Left lung (tissue), 10 donors: ENCODE results near the gene SLC24A2. TPM values are rescaled to one million over a fixed set of nuclear protein-coding genes. Genes with fewer than 3 reads are reported as not detected.

Experiments used
- ATAC-seq: fragments of 200-7000 bp; cut with Tn5 transposase; one replicate; pipeline ENCODE4 v1.9.1; 2020; ENCODE audit warnings: moderate library complexity
- DNase-seq, 4 donors: peaks; one replicate each; pipeline ENCODE4 v3.0.0-alpha.2; 2013 to 2020
- H3K27ac ChIP-seq, 2 donors: fragments of 200-600 bp; sonication (generic) in 1 of 2; one replicate each; pipeline versions ENCODE4 v1.5.0 to v1.8.0; 2020 to 2021
- H3K27me3 ChIP-seq, 2 donors: fragments of 200-600 bp; sonication (generic) in 1 of 2; one replicate each; pipeline versions ENCODE4 v1.5.0 to v1.8.0; 2020 to 2021
- H3K36me3 ChIP-seq, 2 donors: fragments of 200-600 bp; sonication (generic) in 1 of 2; one replicate each; pipeline versions ENCODE4 v1.5.0 to v1.8.0; 2020 to 2021
- H3K4me1 ChIP-seq, 2 donors: fragments of 200-600 bp; one replicate each; pipeline ENCODE4 v1.8.0; 2021
- H3K4me3 ChIP-seq, 2 donors: fragments of 200-600 bp; sonication (generic) in 1 of 2; one replicate each; pipeline versions ENCODE4 v1.5.0 to v1.8.0; 2020 to 2021; ENCODE audit warnings: mild to moderate bottlenecking in 1 of 2
- H3K9me3 ChIP-seq, 2 donors: fragments of 200-600 bp; sonication (generic) in 1 of 2; one replicate each; pipeline versions ENCODE4 v1.5.0 to v1.8.0; 2020 to 2021
- CTCF ChIP-seq, 2 donors: fragments of 200-600 bp; sonication (generic) in 1 of 2; IDR thresholded peaks; one replicate each; pipeline versions ENCODE4 v1.5.0 to v1.8.0; 2021; ENCODE audit warnings: antibody characterized with exemption in 2 of 2
- intact Hi-C, 2 donors: fragments of 100-400 bp; cut with DNase I; formaldehyde crosslinking; loops; one replicate each; pipeline versions ENCODE4 v1.11.2 to v1.14.2; 2022
- polyA plus RNA-seq, 6 donors: library from polyadenylated mRNA; unstranded; fragments of 120-200 nt; gene quantifications; one replicate each; pipeline ENCODE4 v1.2.1, GENCODE V29; 2013; ENCODE audit not compliant: insufficient read length in 6 of 6
- total RNA-seq, 2 donors: library from RNA; stranded (reverse); fragmentation: NEBNext Ultra II Directional; extraction: Animal tissue kit (Norgen Biotek cat#: 25700); gene quantifications; one replicate each; pipeline ENCODE4 v1.2.1, GENCODE V29; 2021
- donor health status: DM: no; HTN: yes; CAD: no.
- donor health status: DM: no; HTN: no; CAD: no.

Gene SLC24A2
- total and polyA plus RNA-seq, 8 donors = 0.23 to 0.53 (median 0.35) TPM; not detected in 1

GRCh38 chr9:19748278-19749126 is 40.3 kb downstream of the SLC24A2 start:
- DNase-seq = no peak
- intact Hi-C loops = no loop called here

GRCh38 chr9:19746223-19746622 is 42.6 kb downstream of the SLC24A2 start:
- no peak overlapping the region for H3K27ac ChIP-seq
- H3K36me3 ChIP-seq = no peaks in the 10 kb centered on the region
- TF ChIP-seq CTCF (IDR thresholded peaks at IDR 0.05) = no peak
- no peaks in the 10 kb centered on the region for H3K4me1 ChIP-seq
- DNase-seq (no peak), ATAC-seq (no peak)
- H3K4me3 ChIP-seq = no peak overlapping the region
- intact Hi-C loops = no loop called here
- H3K9me3 ChIP-seq = no peaks in the 10 kb centered on the region
- no peaks in the 10 kb centered on the region for H3K27me3 ChIP-seq

More at GRCh38 chr9:19748278-19749126, 40.3 kb downstream of the SLC24A2 start:
- ATAC-seq = no peak
- H3K4me1 ChIP-seq = no peaks in the 10 kb centered on the region
- TF ChIP-seq CTCF (IDR thresholded peaks at IDR 0.05) = no peak
- no peak overlapping the region for H3K27ac ChIP-seq
- H3K9me3 ChIP-seq = no peaks in the 10 kb centered on the region
- H3K36me3 ChIP-seq = no peaks in the 10 kb centered on the region
- H3K27me3 ChIP-seq = no peaks in the 10 kb centered on the region
- no peak overlapping the region for H3K4me3 ChIP-seq

- Histone ChIP-seq H3K27ac (no peak overlapping the region), H3K27me3 (no peaks in the 10 kb centered on the region), H3K9me3 (no peaks in the 10 kb centered on the region), H3K36me3 (no peaks in the 10 kb centered on the region), H3K4me3 (no peak overlapping the region), H3K4me1 (no peaks in the 10 kb centered on the region)
- DNase-seq (no peak), ATAC-seq (no peak)
- intact Hi-C loops = no loop called here
- no peak for TF ChIP-seq CTCF (IDR thresholded peaks at IDR 0.05)
These were observed 47.7 kb downstream of the SLC24A2 start for GRCh38 chr9:19741178-19741577.
